Vagina (tissue), 2 donors: ENCODE results near the gene TOX2.

Experiments used
- CTCF ChIP-seq, 3 experiments: fragments of 450-650 bp in 2 of 3; fragments of 200-600 bp in 1 of 3; sonication (generic) in 1 of 3; IDR thresholded peaks; one replicate each; pipeline ENCODE4 v1.5.1; 2017 to 2019; ENCODE audit warnings: antibody characterized with exemption in 3 of 3, mild to moderate bottlenecking in 2 of 3, moderate library complexity in 2 of 3
- POLR2A ChIP-seq, 2 donors: fragments of 450-650 bp; IDR thresholded peaks; one replicate each; pipeline ENCODE4 v1.6.1; 2017; ENCODE audit warnings: antibody characterized with exemption in 2 of 2, mild to moderate bottlenecking in 2 of 2, moderate library complexity in 2 of 2

- TF ChIP-seq POLR2A (IDR thresholded peaks at IDR 0.05) (no peak), CTCF (IDR thresholded peaks at IDR 0.05) (no peak)
These were observed 65.0 kb downstream of the TOX2 start for GRCh38 chr20:43979576-43980105.
